Smooth muscle cell (in vitro differentiated cells): ENCODE measurements around the gene ZNF311. TPM values are rescaled to one million over a fixed set of nuclear protein-coding genes. Genes with fewer than 3 reads are reported as not detected.

Experiments used
- DNase-seq: peaks from one replicate; lab custom pipeline; 2025; ENCODE audit not compliant: unreplicated experiment; lab: John Stamatoyannopoulos, UW
- H2AFZ ChIP-seq: fragments of 200-600 bp; sonication (generic); 2 replicates; pipeline ENCODE4 v1.6.0; 2016; ENCODE audit warnings: antibody characterized with exemption, low read depth, mild to moderate bottlenecking
- H3F3A ChIP-seq: fragments of 200-600 bp; sonication (generic); 2 replicates; pipeline ENCODE4 v1.6.0; 2017; ENCODE audit warnings: antibody characterized with exemption, low read depth
- H3K27ac ChIP-seq: fragments of 200-600 bp; sonication (generic); 2 replicates; pipeline ENCODE4 v1.5.1; 2016; ENCODE audit warnings: low read depth, mild to moderate bottlenecking
- H3K27me3 ChIP-seq: fragments of 200-600 bp; sonication (generic); 2 replicates; pipeline ENCODE4 v1.6.1; 2016; ENCODE audit warnings: low read depth, mild to moderate bottlenecking
- H3K36me3 ChIP-seq: fragments of 200-600 bp; sonication (generic); 2 replicates; pipeline ENCODE4 v1.5.1; 2016; ENCODE audit warnings: low read depth
- H3K4me1 ChIP-seq: fragments of 200-600 bp; sonication (generic); 2 replicates; pipeline ENCODE4 v1.5.1; 2016; ENCODE audit warnings: low read depth
- H3K4me2 ChIP-seq: fragments of 200-600 bp; sonication (generic); 2 replicates; pipeline ENCODE4 v1.6.0; 2016; ENCODE audit warnings: mild to moderate bottlenecking
- H3K4me3 ChIP-seq: fragments of 200-600 bp; sonication (generic); 2 replicates; pipeline ENCODE4 v1.5.1; 2016; ENCODE audit warnings: mild to moderate bottlenecking
- H3K79me2 ChIP-seq: fragments of 200-600 bp; sonication (generic); 2 replicates; pipeline ENCODE4 v1.6.0; 2016; ENCODE audit warnings: low read depth, mild to moderate bottlenecking
- H3K9ac ChIP-seq: fragments of 200-600 bp; sonication (generic); 2 replicates; pipeline ENCODE4 v1.6.0; 2016; ENCODE audit warnings: low read depth
- H3K9me3 ChIP-seq: fragments of 200-600 bp; sonication (generic); replicated peaks from 2 replicates; pipeline ENCODE4 v1.5.1; 2016; ENCODE audit warnings: low read depth
- H4K20me1 ChIP-seq: fragments of 200-600 bp; sonication (generic); 2 replicates; pipeline ENCODE4 v1.6.0; 2016; ENCODE audit warnings: low read depth
- WGBS: methylation state at CpG from one replicate; pipeline ENCODE4 v1.1.7; 2016; ENCODE audit warnings: low lambda C conversion rate; 5-methylcytosine and 5-hydroxymethylcytosine counted together
- polyA plus RNA-seq: library from polyadenylated mRNA; unstranded; fragments of >200 nt; fragmentation: Nextera tagmentation; extraction: Ambion mirVana; gene quantifications from 2 replicates; pipeline ENCODE4 v1.2.1, GENCODE V29; 2016
- total RNA-seq: library from RNA; depleted of rRNA; stranded (reverse); fragments of >200 nt; gene quantifications from 2 replicates; pipeline ENCODE4 v1.2.3, GENCODE V29; 2014
- TF ChIP-seq, protein P1 (sequence below): fragments of 200-600 bp; sonication (generic); IDR thresholded peaks from 2 replicates; pipeline ENCODE4 v1.5.1; 2017; ENCODE audit warnings: borderline replicate concordance, mild to moderate bottlenecking, antibody characterized with exemption; ENCODE audit not compliant: insufficient read depth, poor library complexity, severe bottlenecking

Gene ZNF311
- total and polyA plus RNA-seq, 2 experiments from 2014 or later: 0.17 to 0.58 TPM

DNA sequence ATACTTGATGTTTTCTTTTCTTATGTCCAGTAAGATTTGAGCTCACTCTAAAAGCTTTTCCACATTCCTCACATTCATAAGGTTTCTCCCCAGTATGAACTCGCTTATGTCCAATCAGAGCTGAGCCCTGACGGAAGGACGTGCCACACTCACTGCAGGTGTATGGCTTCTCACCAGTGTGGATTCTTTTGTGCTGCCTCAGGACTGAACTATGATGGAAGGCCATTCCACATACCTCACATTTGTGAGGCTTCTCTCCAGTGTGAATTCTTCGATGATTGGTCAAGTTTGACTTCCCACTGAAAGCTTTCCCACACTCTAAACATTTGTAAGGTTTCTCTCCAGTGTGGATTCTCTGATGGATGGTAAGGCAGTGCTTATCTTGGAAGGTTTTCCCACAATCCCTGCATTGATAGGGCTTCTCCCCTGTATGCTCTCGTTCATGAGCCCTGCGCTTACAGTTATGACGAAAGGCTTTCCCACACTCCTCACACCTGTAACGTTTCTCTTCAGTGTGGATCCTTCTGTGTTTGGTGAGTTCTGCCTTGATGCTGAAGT, 9.9 kb downstream of the ZNF311 start:
- WGBS: 93% methylated on average over 8 of the region's 8 CpGs

DNA sequence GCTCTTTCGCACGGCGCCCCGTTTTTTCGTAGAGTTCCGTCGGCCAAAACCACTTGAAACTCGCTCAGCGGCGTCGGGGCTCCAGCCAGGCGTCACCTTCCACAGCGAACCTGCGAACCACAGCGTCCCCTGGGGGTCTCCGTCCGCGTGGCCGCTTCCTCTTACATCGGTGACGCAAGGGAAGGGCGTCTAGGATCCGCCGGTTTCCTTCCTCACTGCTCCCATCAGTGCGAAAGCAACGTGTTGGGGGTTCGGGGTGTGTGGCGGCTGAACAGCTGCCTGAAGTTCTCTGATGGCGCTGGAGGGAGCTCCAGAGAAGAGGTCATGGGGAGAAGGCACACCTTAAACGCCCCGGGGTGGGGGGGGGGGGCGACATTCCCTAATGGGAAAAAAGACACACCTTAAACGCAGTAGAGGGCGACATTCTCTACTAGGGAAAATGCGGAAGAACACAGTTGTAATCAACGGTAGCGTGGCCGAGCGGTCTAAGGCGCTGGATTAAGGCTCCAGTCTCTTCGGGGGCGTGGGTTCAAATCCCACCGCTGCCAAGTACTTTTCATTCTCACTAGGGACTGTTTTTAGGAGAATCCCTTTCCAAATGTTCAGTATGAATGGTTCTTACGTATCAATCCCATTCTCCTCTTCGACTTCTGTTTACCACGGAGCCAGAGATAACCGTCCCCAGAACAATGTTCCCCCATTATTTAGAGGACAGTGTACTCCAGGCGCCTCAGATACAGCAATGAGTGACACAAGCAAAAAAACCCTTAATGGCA, 16.4 kb downstream of the ZNF311 start:
- peaks cover 7% of the 10 kb centered on the region for H3F3A ChIP-seq
- H3K79me2 ChIP-seq: no peaks in the 10 kb centered on the region
- H3K27me3 ChIP-seq: no peaks in the 10 kb centered on the region
- H3K36me3 ChIP-seq: no peaks in the 10 kb centered on the region
- H3K9me3 ChIP-seq: no peaks in the 10 kb centered on the region
- no peak overlapping the region for H3K27ac ChIP-seq
- H4K20me1 ChIP-seq: no peaks in the 10 kb centered on the region
- peak overlapping the region; percentile 81 for H2AFZ ChIP-seq
- H3K4me3 ChIP-seq: peak overlapping the region; percentile 52
- H3K4me2 ChIP-seq: peak overlapping the region; percentile 75
- H3K9ac ChIP-seq: no peak overlapping the region
- DNase-seq: no peak
- WGBS: 9% methylated on average over 44 of the region's 48 CpGs
- TF ChIP-seq, protein P1, sequence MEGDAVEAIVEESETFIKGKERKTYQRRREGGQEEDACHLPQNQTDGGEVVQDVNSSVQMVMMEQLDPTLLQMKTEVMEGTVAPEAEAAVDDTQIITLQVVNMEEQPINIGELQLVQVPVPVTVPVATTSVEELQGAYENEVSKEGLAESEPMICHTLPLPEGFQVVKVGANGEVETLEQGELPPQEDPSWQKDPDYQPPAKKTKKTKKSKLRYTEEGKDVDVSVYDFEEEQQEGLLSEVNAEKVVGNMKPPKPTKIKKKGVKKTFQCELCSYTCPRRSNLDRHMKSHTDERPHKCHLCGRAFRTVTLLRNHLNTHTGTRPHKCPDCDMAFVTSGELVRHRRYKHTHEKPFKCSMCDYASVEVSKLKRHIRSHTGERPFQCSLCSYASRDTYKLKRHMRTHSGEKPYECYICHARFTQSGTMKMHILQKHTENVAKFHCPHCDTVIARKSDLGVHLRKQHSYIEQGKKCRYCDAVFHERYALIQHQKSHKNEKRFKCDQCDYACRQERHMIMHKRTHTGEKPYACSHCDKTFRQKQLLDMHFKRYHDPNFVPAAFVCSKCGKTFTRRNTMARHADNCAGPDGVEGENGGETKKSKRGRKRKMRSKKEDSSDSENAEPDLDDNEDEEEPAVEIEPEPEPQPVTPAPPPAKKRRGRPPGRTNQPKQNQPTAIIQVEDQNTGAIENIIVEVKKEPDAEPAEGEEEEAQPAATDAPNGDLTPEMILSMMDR: peak; percentile 49
- H3K4me1 ChIP-seq: no peaks in the 10 kb centered on the region

More for the DNA sequence above, 9.9 kb downstream of the ZNF311 start:
- no peak overlapping the region for H3K9ac ChIP-seq
- no peaks in the 10 kb centered on the region for H3K79me2 ChIP-seq
- H3K27me3 ChIP-seq: no peaks in the 10 kb centered on the region
- H3K9me3 ChIP-seq: no peaks in the 10 kb centered on the region
- no peak overlapping the region for H3K27ac ChIP-seq
- H3K4me3 ChIP-seq: no peak overlapping the region
- H3K4me2 ChIP-seq: no peak overlapping the region
- no peaks in the 10 kb centered on the region for H4K20me1 ChIP-seq
- no peaks in the 10 kb centered on the region for H3K4me1 ChIP-seq
- no peak for DNase-seq
- no peaks in the 10 kb centered on the region for H3F3A ChIP-seq
- TF ChIP-seq, protein P1: no peak
- no peaks in the 10 kb centered on the region for H3K36me3 ChIP-seq
- H2AFZ ChIP-seq: no peak overlapping the region

DNA sequence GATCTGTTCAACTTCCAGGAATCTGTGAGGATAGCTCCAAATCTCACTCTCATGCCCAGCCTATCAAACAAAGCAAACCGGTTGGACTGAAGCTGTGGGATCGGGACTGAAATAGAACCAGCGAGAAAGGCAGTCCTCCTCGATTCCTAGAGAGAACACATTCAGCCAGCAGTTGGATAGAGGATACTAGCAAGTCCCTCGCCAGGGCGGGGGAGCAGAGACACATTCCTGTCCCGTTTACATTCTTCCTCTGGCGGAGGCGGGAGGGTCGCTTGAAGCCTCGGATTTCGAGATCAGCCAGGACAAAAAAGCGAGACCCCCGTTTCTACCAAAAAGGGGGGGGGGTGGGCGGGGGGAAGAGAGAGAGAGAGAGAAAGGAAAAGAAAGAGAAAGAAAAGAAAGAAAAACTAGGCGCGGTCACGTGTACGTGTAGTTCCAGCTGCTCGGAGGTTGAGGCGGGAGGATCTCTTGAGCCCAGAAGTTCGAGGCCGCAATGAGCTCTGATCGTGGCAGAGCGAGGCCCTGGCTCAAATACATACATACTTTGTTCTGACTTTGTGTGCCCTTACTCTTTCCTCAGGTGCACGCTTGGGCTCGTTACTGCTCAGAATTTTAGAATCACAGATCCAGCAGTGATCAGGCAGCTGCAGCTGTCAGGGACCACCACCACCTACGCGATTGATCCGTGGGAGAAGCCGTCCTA, 19.5 kb downstream of the ZNF311 start:
- Histone ChIP-seq H3F3A (peaks cover 17% of the 10 kb centered on the region), H3K4me2 (peak overlapping the region; percentile 82), H3K79me2 (no peaks in the 10 kb centered on the region), H3K9me3 (no peaks in the 10 kb centered on the region), H3K27me3 (no peaks in the 10 kb centered on the region), H3K4me1 (peaks cover 1% of the 10 kb centered on the region), H2AFZ (peak overlapping the region; percentile 93), H4K20me1 (no peaks in the 10 kb centered on the region), H3K36me3 (no peaks in the 10 kb centered on the region), H3K9ac (peak overlapping the region; percentile 31), H3K4me3 (peak overlapping the region; percentile 58), H3K27ac (peak overlapping the region; percentile 64)
- DNase-seq: peak; percentile 30
- WGBS: 20% methylated on average over 28 of the region's 31 CpGs
- TF ChIP-seq, protein P1: no peak
